Smooth muscle cell (in vitro differentiated cells): Measurements from ENCODE around the gene CKAP2. TPM values are rescaled to one million over a fixed set of nuclear protein-coding genes. Genes with fewer than 3 reads are reported as not detected.
"Not testable (repeated sequence)": the region's sequence is repeated elsewhere in the genome, so short reads cannot be mapped to it uniquely, and the experiment has no call there.

Source experiments
- DNase-seq: peaks from one replicate; lab custom pipeline; 2025; ENCODE audit not compliant: unreplicated experiment; lab: John Stamatoyannopoulos, UW
- H2AFZ ChIP-seq: fragments of 200-600 bp; sonication (generic); 2 replicates; pipeline ENCODE4 v1.6.0; 2016; ENCODE audit warnings: antibody characterized with exemption, low read depth, mild to moderate bottlenecking
- H3F3A ChIP-seq: fragments of 200-600 bp; sonication (generic); 2 replicates; pipeline ENCODE4 v1.6.0; 2017; ENCODE audit warnings: antibody characterized with exemption, low read depth
- H3K27ac ChIP-seq: fragments of 200-600 bp; sonication (generic); 2 replicates; pipeline ENCODE4 v1.5.1; 2016; ENCODE audit warnings: low read depth, mild to moderate bottlenecking
- H3K27me3 ChIP-seq: fragments of 200-600 bp; sonication (generic); 2 replicates; pipeline ENCODE4 v1.6.1; 2016; ENCODE audit warnings: low read depth, mild to moderate bottlenecking
- H3K36me3 ChIP-seq: fragments of 200-600 bp; sonication (generic); 2 replicates; pipeline ENCODE4 v1.5.1; 2016; ENCODE audit warnings: low read depth
- H3K4me1 ChIP-seq: fragments of 200-600 bp; sonication (generic); 2 replicates; pipeline ENCODE4 v1.5.1; 2016; ENCODE audit warnings: low read depth
- H3K4me2 ChIP-seq: fragments of 200-600 bp; sonication (generic); 2 replicates; pipeline ENCODE4 v1.6.0; 2016; ENCODE audit warnings: mild to moderate bottlenecking
- H3K4me3 ChIP-seq: fragments of 200-600 bp; sonication (generic); 2 replicates; pipeline ENCODE4 v1.5.1; 2016; ENCODE audit warnings: mild to moderate bottlenecking
- H3K79me2 ChIP-seq: fragments of 200-600 bp; sonication (generic); 2 replicates; pipeline ENCODE4 v1.6.0; 2016; ENCODE audit warnings: low read depth, mild to moderate bottlenecking
- H3K9ac ChIP-seq: fragments of 200-600 bp; sonication (generic); 2 replicates; pipeline ENCODE4 v1.6.0; 2016; ENCODE audit warnings: low read depth
- H3K9me3 ChIP-seq: fragments of 200-600 bp; sonication (generic); replicated peaks from 2 replicates; pipeline ENCODE4 v1.5.1; 2016; ENCODE audit warnings: low read depth
- H4K20me1 ChIP-seq: fragments of 200-600 bp; sonication (generic); 2 replicates; pipeline ENCODE4 v1.6.0; 2016; ENCODE audit warnings: low read depth
- whole genome bisulfite sequencing: methylation state at CpG from one replicate; pipeline ENCODE4 v1.1.7; 2016; ENCODE audit warnings: low lambda C conversion rate; 5-methylcytosine and 5-hydroxymethylcytosine counted together
- polyA plus RNA-seq: library from polyadenylated mRNA; unstranded; fragments of >200 nt; fragmentation: Nextera tagmentation; extraction: Ambion mirVana; gene quantifications from 2 replicates; pipeline ENCODE4 v1.2.1, GENCODE V29; 2016
- total RNA-seq: library from RNA; depleted of rRNA; stranded (reverse); fragments of >200 nt; gene quantifications from 2 replicates; pipeline ENCODE4 v1.2.3, GENCODE V29; 2014

The CKAP2 gene
- total and polyA plus RNA-seq, 2 experiments from 2014 or later, result 11.8 to 19.6 TPM

- H2AFZ ChIP-seq, H3K4me2 ChIP-seq, H3K4me1 ChIP-seq, H3K4me3 ChIP-seq, H3K27ac ChIP-seq, H3F3A ChIP-seq, H4K20me1 ChIP-seq, H3K36me3 ChIP-seq, DNase-seq, H3K79me2 ChIP-seq, H3K9ac ChIP-seq, H3K9me3 ChIP-seq, H3K27me3 ChIP-seq: not testable (repeated sequence)
- WGBS, result 50% methylated on average over 5 of the region's 6 CpGs
These were observed 58.8 kb downstream of the CKAP2 start for GRCh38 chr13:52513957-52514596.

- H4K20me1 ChIP-seq, H3K9me3 ChIP-seq, H3K27me3 ChIP-seq, H3K4me3 ChIP-seq, H3K27ac ChIP-seq, DNase-seq, H3K79me2 ChIP-seq, H3K4me2 ChIP-seq, H2AFZ ChIP-seq, H3F3A ChIP-seq, H3K9ac ChIP-seq, H3K4me1 ChIP-seq, H3K36me3 ChIP-seq: not testable (repeated sequence)
- 86% methylated on average over 2 of the region's 6 CpGs for WGBS
These were observed 68.0 kb downstream of the CKAP2 start for GRCh38 chr13:52523323-52523722.

Other genes with a start within 250 kb of the CKAP2 start
- 0.54 and 0.67 TPM in 2 replicates for gene THSD1, start 49.3 kb upstream of the CKAP2 start, total RNA-seq
- 0.08 and 1.1 TPM in 2 replicates for gene THSD1, start 49.3 kb upstream of the CKAP2 start, polyA plus RNA-seq
- 31.7 and 45.9 TPM in 2 replicates for gene VPS36, start 4.8 kb upstream of the CKAP2 start, total RNA-seq
- 18.2 and 19.0 TPM in 2 replicates for gene VPS36, start 4.8 kb upstream of the CKAP2 start, polyA plus RNA-seq
- 4.7 and 7.8 TPM in 2 replicates for gene HNRNPA1L2, start 187.0 kb downstream of the CKAP2 start, total RNA-seq
- 9.5 and 11.9 TPM in 2 replicates for gene HNRNPA1L2, start 187.0 kb downstream of the CKAP2 start, polyA plus RNA-seq
- gene SUGT1, start 197.4 kb downstream of the CKAP2 start, total RNA-seq, result 42.9 and 54.3 TPM in 2 replicates
- 64.4 and 78.8 TPM in 2 replicates for gene SUGT1, start 197.4 kb downstream of the CKAP2 start, polyA plus RNA-seq